Fibroblast of lung (primary cell): ENCODE results near the gene MGLL. TPM values are rescaled to one million over a fixed set of nuclear protein-coding genes. Genes with fewer than 3 reads are reported as not detected.

Experiments used
- DNase-seq, 2 donors: peaks; one replicate each; pipeline versions ENCODE4 v3.0.0 to v3.0.0-alpha.2; 2010; ENCODE audit warnings: low read depth in 2 of 2
- H2AFZ ChIP-seq: 2 replicates; pipeline ENCODE4 v1.5.1; 2012; ENCODE audit warnings: low read length, control low read depth, inconsistent platforms
- H3K27ac ChIP-seq: 2 replicates; pipeline ENCODE4 v1.5.1; 2011; ENCODE audit warnings: low read length, control low read depth; ENCODE audit not compliant: insufficient read depth
- H3K27me3 ChIP-seq: 2 replicates; pipeline ENCODE4 v1.5.1; 2011; ENCODE audit warnings: mild to moderate bottlenecking, low read length; ENCODE audit not compliant: control insufficient read depth, insufficient read depth
- H3K36me3 ChIP-seq: 2 replicates; pipeline ENCODE4 v1.5.1; 2011; ENCODE audit warnings: low read length; ENCODE audit not compliant: control insufficient read depth, insufficient read depth
- H3K4me1 ChIP-seq: 2 replicates; pipeline ENCODE4 v1.5.1; 2011; ENCODE audit warnings: low read length; ENCODE audit not compliant: control insufficient read depth, insufficient read depth; ENCODE audit errors: extremely low read depth
- H3K4me2 ChIP-seq: 2 replicates; pipeline ENCODE4 v1.5.1; 2011; ENCODE audit warnings: low read length, control low read depth; ENCODE audit not compliant: insufficient read depth; ENCODE audit errors: extremely low read depth
- H3K4me3 ChIP-seq, 4 experiments: fragments of 200-600 bp in 1 of 4; sonication (generic) in 1 of 4; replicated peaks in 1 of 4; 2 replicates each; pipeline ENCODE4 v1.5.1; 2011 to 2016; ENCODE audit warnings: low read length in 4 of 4, low read depth in 3 of 4, mild to moderate bottlenecking in 3 of 4, control low read depth in 2 of 4, inconsistent platforms in 1 of 4, mixed read lengths in 1 of 4; ENCODE audit not compliant: insufficient read depth in 1 of 4; ENCODE audit errors: control extremely low read depth in 1 of 4
- H3K79me2 ChIP-seq: 2 replicates; pipeline ENCODE4 v1.5.1; 2012; ENCODE audit warnings: mild to moderate bottlenecking, low read length, inconsistent platforms; ENCODE audit not compliant: control insufficient read depth, insufficient read depth
- H3K9ac ChIP-seq: 2 replicates; pipeline ENCODE4 v1.5.1; 2011; ENCODE audit warnings: mild to moderate bottlenecking, low read length, control low read depth; ENCODE audit not compliant: insufficient read depth
- H3K9me3 ChIP-seq: 2 replicates; pipeline ENCODE4 v1.5.1; 2012; ENCODE audit warnings: low read depth, low read length; ENCODE audit not compliant: control insufficient read depth, insufficient read depth
- H4K20me1 ChIP-seq: 2 replicates; pipeline ENCODE4 v1.5.1; 2011; ENCODE audit warnings: low read length; ENCODE audit not compliant: control insufficient read depth, insufficient read depth; ENCODE audit errors: extremely low read depth
- CTCF ChIP-seq, 2 donors: IDR thresholded peaks in 1 of 2; conservative IDR thresholded peaks in 1 of 2; 1 replicate in 1 of 2; 2 replicates in 1 of 2; pipeline ENCODE4 v1.5.1; 2011 to 2012; ENCODE audit warnings: low read length in 2 of 2, control low read depth in 1 of 2, inconsistent platforms in 1 of 2, low read depth in 1 of 2, mild to moderate bottlenecking in 1 of 2
- EZH2 ChIP-seq: IDR thresholded peaks from 2 replicates; pipeline ENCODE4 v1.5.1; 2012; ENCODE audit warnings: low read length, control low read depth, mild to moderate bottlenecking; ENCODE audit errors: missing control alignments
- polyA plus RNA-seq, 2 donors: library from polyadenylated mRNA; depleted of rRNA in 1 of 2; stranded (reverse) in 1 of 2; unstranded in 1 of 2; fragments of >200 nt; gene quantifications; 2 replicates each; pipeline ENCODE4 v1.2.1, GENCODE V29; 2011 to 2012; ENCODE audit warnings: missing spikeins in 1 of 2
- total RNA-seq: library from RNA; depleted of rRNA; stranded (reverse); fragments of >200 nt; gene quantifications from 2 replicates; pipeline ENCODE4 v1.2.1, GENCODE V29; 2014

MGLL gene
- total and polyA plus RNA-seq, 2 donors (not counting 1 experiment from before 2014, with no cell fraction given), result 60.1 to 122 TPM

GRCh38 chr3:127773752-127774395 lies 48.4 kb downstream of the MGLL start:
- Histone ChIP-seq H3K4me1 (peaks cover 46% of the 10 kb centered on the region), H3K4me3 (no peak overlapping the region), H3K4me2 (no peak overlapping the region), H3K27ac (no peak overlapping the region), H3K9me3 (no peaks in the 10 kb centered on the region), H2AFZ (no peak overlapping the region), H3K9ac (no peak overlapping the region), H3K36me3 (peaks cover 2% of the 10 kb centered on the region), H3K79me2 (peaks cover 81% of the 10 kb centered on the region), H4K20me1 (no peaks in the 10 kb centered on the region), H3K27me3 (no peaks in the 10 kb centered on the region)
- TF ChIP-seq CTCF (conservative IDR thresholded peaks at IDR 0.05 in 1 of 2, IDR thresholded peaks at IDR 0.05 in 1 of 2; ENCODE audit: low read depth in 1 of 2, low read length in 2 of 2), result no peak
- TF ChIP-seq EZH2, result no peak
- no peak for DNase-seq

- no peaks in the 10 kb centered on the region for H3K9me3 ChIP-seq
- H3K4me1 ChIP-seq, result peaks cover 49% of the 10 kb centered on the region
Measured at GRCh38 chr3:127772827-127773751, 49.2 kb downstream of the MGLL start.

More at GRCh38 chr3:127772827-127773751, 49.2 kb downstream of the MGLL start:
- Histone ChIP-seq H3K27me3 (no peaks in the 10 kb centered on the region), H4K20me1 (no peaks in the 10 kb centered on the region), H3K4me3 (no peak overlapping the region), H3K36me3 (peaks cover 2% of the 10 kb centered on the region), H3K79me2 (peaks cover 76% of the 10 kb centered on the region), H3K4me2 (no peak overlapping the region), H2AFZ (no peak overlapping the region), H3K27ac (peak overlapping the region; percentile 53), H3K9ac (peak overlapping the region; percentile 10)
- DNase-seq, result peak in 1 of 2 donors; percentile 64
- TF ChIP-seq CTCF (conservative IDR thresholded peaks at IDR 0.05 in 1 of 2, IDR thresholded peaks at IDR 0.05 in 1 of 2; ENCODE audit: low read depth in 1 of 2, low read length in 2 of 2) (no peak), EZH2 (no peak)
